GM19438 (cell line): Measurements from ENCODE around the gene ZNF133.
"Not testable (repeated sequence)": the region's sequence is repeated elsewhere in the genome, so short reads cannot be mapped to it uniquely, and the experiment has no call there.

Experiments
- ATAC-seq: cut with Tn5 transposase; IDR thresholded peaks from one replicate; pipeline ENCODE4 v1.9.1; 2021; ENCODE audit warnings: low read depth; ENCODE audit not compliant: unreplicated experiment

The ZNF133 gene

GRCh38 chr20:18284805-18285533, 3.4 kb upstream of the ZNF133 start:
- no peak for ATAC-seq

GRCh38 chr20:18287546-18287914, 797 bp upstream of the ZNF133 start:
- ATAC-seq: no peak

GRCh38 chr20:18288749-18289267, 481 bp downstream of the ZNF133 start:
- no peak for ATAC-seq

- no peak for ATAC-seq
These were observed 979 bp downstream of the ZNF133 start for GRCh38 chr20:18289306-18289705.

GRCh38 chr20:18299364-18299763, 11.0 kb downstream of the ZNF133 start:
- ATAC-seq: no peak

- ATAC-seq: no peak
These were observed 16.3 kb downstream of the ZNF133 start for GRCh38 chr20:18304618-18305017.

GRCh38 chr20:18307301-18307700, 19.0 kb downstream of the ZNF133 start:
- no peak for ATAC-seq

- no peak for ATAC-seq
These were observed 21.7 kb downstream of the ZNF133 start for GRCh38 chr20:18310051-18310450.

GRCh38 chr20:18310592-18310991, 22.3 kb downstream of the ZNF133 start:
- no peak for ATAC-seq

GRCh38 chr20:18312723-18313122, 24.4 kb downstream of the ZNF133 start:
- ATAC-seq: no peak

GRCh38 chr20:18313411-18313810, 25.1 kb downstream of the ZNF133 start:
- no peak for ATAC-seq

- no peak for ATAC-seq
These were observed 26.6 kb downstream of the ZNF133 start for GRCh38 chr20:18314786-18315406.

GRCh38 chr20:18316166-18316565, 27.8 kb downstream of the ZNF133 start:
- no peak for ATAC-seq

- no peak for ATAC-seq
These were observed 33.0 kb downstream of the ZNF133 start for GRCh38 chr20:18321316-18321715.

GRCh38 chr20:18321976-18322950, 33.9 kb downstream of the ZNF133 start:
- no peak for ATAC-seq

- ATAC-seq: no peak
These were observed 35.4 kb downstream of the ZNF133 start for GRCh38 chr20:18323705-18324104.

- ATAC-seq: no peak
These were observed 36.3 kb downstream of the ZNF133 start for GRCh38 chr20:18324596-18325089.

GRCh38 chr20:18326990-18327389, 38.7 kb downstream of the ZNF133 start:
- no peak for ATAC-seq

- ATAC-seq: no peak
These were observed 43.4 kb downstream of the ZNF133 start for GRCh38 chr20:18331694-18332093.

GRCh38 chr20:18349749-18350148, 61.4 kb downstream of the ZNF133 start:
- ATAC-seq: not testable (repeated sequence)

GRCh38 chr20:18359854-18360253, 71.5 kb downstream of the ZNF133 start:
- ATAC-seq: no peak
